Endodermal cell (in vitro differentiated cells): ENCODE measurements around the gene RPS23. TPM values are rescaled to one million over a fixed set of nuclear protein-coding genes. Genes with fewer than 3 reads are reported as not detected.

Experiments
- DNase-seq: peaks from one replicate; pipeline ENCODE4 v3.0.0-alpha.2; 2017
- H3K27ac ChIP-seq: 2 replicates; pipeline ENCODE4 v1.5.1; 2013; ENCODE audit warnings: mild to moderate bottlenecking, low read depth, low read length, moderate library complexity
- H3K27me3 ChIP-seq: 2 replicates; pipeline ENCODE4 v1.6.1; 2013; ENCODE audit warnings: mild to moderate bottlenecking, low read length, moderate library complexity; ENCODE audit not compliant: insufficient read depth, control insufficient read depth, poor library complexity, severe bottlenecking
- H3K36me3 ChIP-seq: 2 replicates; pipeline ENCODE4 v1.7.0; 2013; ENCODE audit warnings: mild to moderate bottlenecking, low read length, moderate library complexity; ENCODE audit not compliant: control insufficient read depth, insufficient read depth
- H3K4me1 ChIP-seq: one replicate; pipeline ENCODE4 v1.7.0; 2013; ENCODE audit warnings: low read length; ENCODE audit not compliant: control insufficient read depth, insufficient read depth
- H3K4me3 ChIP-seq: 2 replicates; pipeline ENCODE4 v1.5.1; 2013; ENCODE audit warnings: mild to moderate bottlenecking, low read length, moderate library complexity
- H3K9ac ChIP-seq: 2 replicates; pipeline ENCODE4 v1.6.1; 2013; ENCODE audit warnings: mild to moderate bottlenecking, low read length, moderate library complexity; ENCODE audit not compliant: poor library complexity, severe bottlenecking; ENCODE audit errors: extremely low read depth
- H3K9me3 ChIP-seq: 2 replicates; pipeline ENCODE4 v1.6.1; 2013; ENCODE audit warnings: mild to moderate bottlenecking, low read length, moderate library complexity; ENCODE audit not compliant: control insufficient read depth
- H3K27ac Mint-ChIP-seq: 2 replicates; pipeline ENCODE4 v1.8.0; 2020; ENCODE audit warnings: mixed read lengths
- H3K27me3 Mint-ChIP-seq: 2 replicates; pipeline ENCODE4 v1.8.0; 2021; ENCODE audit warnings: mild to moderate bottlenecking, mixed read lengths; ENCODE audit not compliant: insufficient read depth
- H3K36me3 Mint-ChIP-seq: 2 replicates; pipeline ENCODE4 v1.8.0; 2020; ENCODE audit warnings: low read depth, mixed read lengths
- H3K4me1 Mint-ChIP-seq: 2 replicates; pipeline ENCODE4 v1.8.0; 2020; ENCODE audit warnings: mixed read lengths
- H3K4me3 Mint-ChIP-seq: 2 replicates; pipeline ENCODE4 v1.8.0; 2020; ENCODE audit warnings: mild to moderate bottlenecking, moderate library complexity, mixed read lengths
- H3K9me3 Mint-ChIP-seq: 2 replicates; pipeline ENCODE4 v1.8.0; 2020; ENCODE audit warnings: mild to moderate bottlenecking, mixed read lengths
- CTCF ChIP-seq: fragments of 200-600 bp; sonication (generic); conservative IDR thresholded peaks from 2 replicates; pipeline ENCODE4 v1.5.0; 2021; ENCODE audit warnings: antibody characterized with exemption, mild to moderate bottlenecking
- WGBS, 2 experiments: methylation state at CpG; one replicate each; pipeline versions ENCODE4 v1.1.5 to v1.1.7; 2013; ENCODE audit warnings: missing lambda C conversion rate in 2 of 2, mixed read lengths in 1 of 2; ENCODE audit not compliant: insufficient coverage in 1 of 2, insufficient read length in 1 of 2; 5-methylcytosine and 5-hydroxymethylcytosine counted together
- total RNA-seq, 2 donors: library from RNA; stranded (reverse); fragmentation: NEBNext Ultra II Directional in 1 of 2; extraction: Animal tissue kit (Norgen Biotek cat#: 25700) in 1 of 2; gene quantifications; 2 replicates in 1 of 2; 3 replicates in 1 of 2; pipeline ENCODE4 v1.2.1, GENCODE V29; 2021

RPS23 gene
- total RNA-seq, 2 donors from 2014 or later: 2,365 to 2,370 TPM

DNA sequence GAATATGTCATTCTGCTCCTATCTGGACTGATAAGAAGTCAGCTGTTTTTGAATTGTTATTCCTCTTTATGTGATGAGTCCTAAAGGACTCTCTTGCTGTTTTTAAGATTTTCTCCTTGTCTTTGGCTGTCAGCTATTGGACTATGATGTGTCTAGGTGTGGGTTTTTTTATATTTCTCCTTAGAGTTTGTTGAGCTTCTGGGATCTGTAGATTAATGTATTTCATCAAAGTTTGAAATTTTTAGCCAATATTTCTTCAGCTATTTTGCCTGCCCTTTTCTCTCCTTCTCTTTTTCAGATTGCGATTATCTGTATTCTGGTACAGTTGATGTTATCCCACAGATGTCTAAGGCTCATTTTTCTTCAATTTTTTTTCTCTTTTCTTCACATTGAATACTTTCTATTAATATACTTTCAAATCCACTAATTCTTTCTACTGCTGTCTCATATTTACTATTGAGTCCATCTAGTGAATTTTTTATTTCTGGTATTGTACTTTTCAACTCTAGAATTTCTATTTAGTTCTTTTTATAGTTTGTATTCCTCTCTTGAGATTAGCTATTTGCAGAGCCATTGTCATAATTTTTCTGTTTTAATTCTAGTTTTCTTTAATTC lies 31.1 kb downstream of the RPS23 start:
- H3K27me3 Mint-ChIP-seq: no peaks in the 10 kb centered on the region
- no peaks in the 10 kb centered on the region for H3K4me1 ChIP-seq
- no peak overlapping the region for H3K27ac ChIP-seq
- H3K36me3 Mint-ChIP-seq: no peaks in the 10 kb centered on the region
- no peaks in the 10 kb centered on the region for H3K4me1 Mint-ChIP-seq
- no peaks in the 10 kb centered on the region for H3K36me3 ChIP-seq
- DNase-seq: no peak
- no peak overlapping the region for H3K4me3 Mint-ChIP-seq
- peaks cover 3% of the 10 kb centered on the region for H3K9me3 Mint-ChIP-seq
- no peaks in the 10 kb centered on the region for H3K9me3 ChIP-seq
- no peak for TF ChIP-seq CTCF
- H3K4me3 ChIP-seq: no peak overlapping the region
- H3K27ac Mint-ChIP-seq: no peak overlapping the region
- H3K27me3 ChIP-seq: no peaks in the 10 kb centered on the region
- no peak overlapping the region for H3K9ac ChIP-seq
- WGBS, 2 experiments: 100% methylated on average over 1 of the region's 1 CpG

- no peak for TF ChIP-seq CTCF
- peaks cover 3% of the 10 kb centered on the region for H3K9me3 Mint-ChIP-seq
- Histone ChIP-seq H3K27me3 (no peaks in the 10 kb centered on the region), H3K9me3 (no peaks in the 10 kb centered on the region), H3K4me1 (no peaks in the 10 kb centered on the region), H3K27ac (no peak overlapping the region), H3K9ac (no peak overlapping the region), H3K4me3 (no peak overlapping the region), H3K36me3 (no peaks in the 10 kb centered on the region)
- DNase-seq: no peak
- no peaks in the 10 kb centered on the region for H3K27me3 Mint-ChIP-seq
- no peak overlapping the region for H3K27ac Mint-ChIP-seq
- no peaks in the 10 kb centered on the region for H3K4me1 Mint-ChIP-seq
- 81 to 88% methylated on average over 3 to 6 of the region's 6 CpGs for WGBS, 2 experiments
- H3K4me3 Mint-ChIP-seq: no peak overlapping the region
- H3K36me3 Mint-ChIP-seq: no peaks in the 10 kb centered on the region
Observed at GRCh38 chr5:82244854-82245635, 33.1 kb downstream of the RPS23 start.

DNA sequence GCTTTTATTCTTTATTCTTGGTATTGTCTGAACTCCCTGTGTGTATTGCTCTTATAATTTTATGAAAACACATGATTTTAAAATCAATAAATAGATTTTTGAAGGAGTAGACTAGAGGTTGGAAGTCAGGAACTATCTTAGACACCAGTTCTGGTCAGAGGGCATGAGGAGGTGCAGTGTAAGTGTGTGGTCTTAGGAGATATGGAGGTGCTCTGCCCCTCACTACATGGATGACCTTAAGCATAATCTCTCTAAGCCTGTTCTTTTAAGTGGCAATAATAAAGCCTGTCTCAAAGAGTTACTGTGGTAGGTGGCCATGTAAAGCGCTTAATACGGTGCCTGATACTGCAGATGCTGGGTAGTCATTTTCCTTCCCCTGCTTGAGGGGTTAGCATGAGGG lies 34.0 kb downstream of the RPS23 start:
- H3K36me3 Mint-ChIP-seq: no peaks in the 10 kb centered on the region

More for the DNA sequence above, 34.0 kb downstream of the RPS23 start:
- Mint-ChIP-seq H3K9me3 (peaks cover 3% of the 10 kb centered on the region), H3K4me3 (no peak overlapping the region), H3K4me1 (no peaks in the 10 kb centered on the region), H3K27ac (no peak overlapping the region), H3K27me3 (no peaks in the 10 kb centered on the region)
- H3K4me1 ChIP-seq: no peaks in the 10 kb centered on the region
- H3K36me3 ChIP-seq: no peaks in the 10 kb centered on the region
- no peak for TF ChIP-seq CTCF
- no peaks in the 10 kb centered on the region for H3K27me3 ChIP-seq
- H3K9me3 ChIP-seq: no peaks in the 10 kb centered on the region
- no peak for DNase-seq
- 91% methylated on average over 2 of the region's 2 CpGs; no CpG with 5 or more reads in 1 of the 2 experiments for WGBS, 2 experiments
- H3K4me3 ChIP-seq: no peak overlapping the region
- no peak overlapping the region for H3K27ac ChIP-seq
- no peak overlapping the region for H3K9ac ChIP-seq
